ENCODE measurements around the gene CHST13. TPM values are rescaled to one million over a fixed set of nuclear protein-coding genes. Genes with fewer than 3 reads are reported as not detected.

CHST13 gene
- total and polyA plus RNA-seq, 7 donors = 0.25 to 0.66 (median 0.53) TPM; not detected in 3

- intact Hi-C loops (cut with DNase I) = no loop called here
- Histone ChIP-seq H3K4me3 (no peak overlapping the region), H3K27ac (no peak overlapping the region), H3K9me3 (no peaks in the 10 kb centered on the region), H3K4me1 (no peaks in the 10 kb centered on the region), H3K36me3 (no peaks in the 10 kb centered on the region), H3K27me3 (no peaks in the 10 kb centered on the region)
- no peak for DNase-seq
- TF ChIP-seq CTCF (IDR thresholded peaks at IDR 0.05) (no peak), POLR2A (IDR thresholded peaks at IDR 0.05) (no peak), EP300 (IDR thresholded peaks at IDR 0.05) (no peak), POLR2AphosphoS5 (IDR thresholded peaks at IDR 0.05) (no peak)
- WGBS, 2 donors = 75 to 90% methylated on average over 14 of the region's 14 CpGs
Measured at GRCh38 chr3:126493051-126493450, 30.9 kb upstream of the CHST13 start.

DNA sequence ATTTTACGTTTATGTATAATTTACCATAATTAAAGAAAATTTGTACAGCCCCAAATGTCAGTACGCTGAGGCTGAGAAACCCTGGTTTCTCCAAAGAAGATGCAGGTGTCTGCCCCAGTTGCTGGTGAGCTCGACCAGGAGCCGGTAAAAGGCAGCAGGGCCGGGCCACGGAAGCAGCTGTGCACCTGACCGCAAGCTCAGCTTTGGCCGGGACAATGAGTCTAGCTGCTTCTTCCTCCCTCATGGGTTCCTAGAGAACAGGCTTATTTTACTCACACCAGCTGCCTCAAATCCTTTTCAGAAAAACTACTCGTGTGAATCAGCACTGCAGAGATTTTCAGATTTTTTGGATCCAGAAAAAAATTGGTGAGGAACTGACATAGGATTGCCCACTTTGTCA, 30.2 kb upstream of the CHST13 start:
- Histone ChIP-seq H3K4me3 (no peak overlapping the region), H3K4me1 (no peaks in the 10 kb centered on the region), H3K27me3 (no peaks in the 10 kb centered on the region), H3K36me3 (no peaks in the 10 kb centered on the region), H3K27ac (no peak overlapping the region), H3K9me3 (no peaks in the 10 kb centered on the region)
- 69 to 80% methylated on average over 9 of the region's 9 CpGs for WGBS, 2 donors
- TF ChIP-seq EP300 (IDR thresholded peaks at IDR 0.05) = no peak
- TF ChIP-seq POLR2AphosphoS5 (IDR thresholded peaks at IDR 0.05) = no peak
- no peak for TF ChIP-seq POLR2A (IDR thresholded peaks at IDR 0.05)
- TF ChIP-seq CTCF (IDR thresholded peaks at IDR 0.05) = no peak
- intact Hi-C loops (cut with DNase I) = no loop called here
- DNase-seq = no peak

DNA sequence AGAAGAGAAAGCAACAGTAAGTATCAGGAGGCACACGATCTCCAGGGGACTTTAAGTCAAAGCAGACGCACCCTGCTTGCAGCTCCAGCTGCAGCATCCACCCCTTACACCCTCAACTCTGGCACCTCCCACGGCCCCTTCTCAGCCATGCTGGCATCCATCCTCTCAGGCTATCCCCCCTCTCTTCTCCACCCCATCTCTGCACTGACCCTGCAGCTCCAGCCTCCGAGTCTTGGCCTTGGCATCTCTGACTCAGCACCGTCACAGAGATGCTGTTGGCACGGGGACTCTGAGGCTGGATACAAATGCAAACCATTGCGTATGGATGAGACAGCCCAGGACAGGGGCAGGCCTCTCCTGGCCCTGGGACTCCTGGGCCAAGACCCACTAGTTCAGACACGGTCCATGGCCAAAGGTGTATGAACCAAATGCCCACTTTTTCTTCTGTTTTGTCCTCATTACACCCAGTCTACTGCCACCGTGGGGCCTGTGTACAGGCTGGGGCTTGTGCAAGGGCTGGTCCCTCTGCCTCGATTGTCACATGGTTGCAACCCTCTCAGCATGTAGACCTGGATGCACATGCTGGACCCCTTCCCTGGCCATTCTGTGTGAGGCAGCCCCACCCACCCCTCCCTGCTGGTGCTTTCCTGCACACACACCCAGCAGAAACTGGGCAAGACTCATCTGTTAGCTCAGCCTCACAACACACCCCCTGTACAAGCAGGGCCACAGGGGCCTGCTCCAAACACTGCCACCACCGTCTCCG, 29.6 kb upstream of the CHST13 start:
- Histone ChIP-seq H3K9me3 (no peaks in the 10 kb centered on the region), H3K4me1 (no peaks in the 10 kb centered on the region), H3K27me3 (no peaks in the 10 kb centered on the region), H3K36me3 (no peaks in the 10 kb centered on the region), H3K4me3 (no peak overlapping the region), H3K27ac (no peak overlapping the region)
- TF ChIP-seq EP300 (IDR thresholded peaks at IDR 0.05) (no peak), POLR2A (IDR thresholded peaks at IDR 0.05) (no peak)
- whole genome bisulfite sequencing, 2 donors = 57 to 69% methylated on average over 12 of the region's 12 CpGs
- no peak for DNase-seq
- intact Hi-C loops (cut with DNase I) = no loop called here

DNA sequence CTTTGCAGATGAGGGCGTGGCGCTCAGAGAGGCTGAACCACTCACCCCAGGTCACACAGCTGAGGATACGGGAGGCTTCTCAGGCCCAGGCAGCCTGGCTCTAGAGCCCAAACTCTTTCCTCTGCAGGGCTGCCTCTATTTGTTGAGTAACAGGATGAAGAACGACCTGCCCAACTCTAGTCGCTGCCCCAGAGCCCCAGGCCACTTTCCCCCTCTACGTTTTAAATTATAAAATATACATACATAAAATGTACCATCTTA, 29.1 kb upstream of the CHST13 start:
- no peaks in the 10 kb centered on the region for H3K4me1 ChIP-seq
- H3K27ac ChIP-seq = no peak overlapping the region
- intact Hi-C loops (cut with DNase I) = no loop called here
- no peak overlapping the region for H3K4me3 ChIP-seq
- H3K36me3 ChIP-seq = no peaks in the 10 kb centered on the region
- TF ChIP-seq POLR2AphosphoS5 (IDR thresholded peaks at IDR 0.05) = no peak
- TF ChIP-seq POLR2A (IDR thresholded peaks at IDR 0.05) = no peak
- no peak for TF ChIP-seq CTCF (IDR thresholded peaks at IDR 0.05)
- no peak for TF ChIP-seq EP300 (IDR thresholded peaks at IDR 0.05)
- no peaks in the 10 kb centered on the region for H3K9me3 ChIP-seq
- 84 to 88% methylated on average over 6 of the region's 6 CpGs for WGBS, 2 donors
- no peak for DNase-seq
- no peaks in the 10 kb centered on the region for H3K27me3 ChIP-seq

- Histone ChIP-seq H3K9me3 (no peaks in the 10 kb centered on the region), H3K36me3 (no peaks in the 10 kb centered on the region), H3K4me3 (no peak overlapping the region), H3K27me3 (no peaks in the 10 kb centered on the region), H3K27ac (no peak overlapping the region), H3K4me1 (no peaks in the 10 kb centered on the region)
- intact Hi-C loops (cut with DNase I) = no loop called here
- no peak for DNase-seq
- WGBS, 2 donors = 93 to 95% methylated on average over 8 of the region's 8 CpGs
- TF ChIP-seq CTCF (IDR thresholded peaks at IDR 0.05) (no peak), EP300 (IDR thresholded peaks at IDR 0.05) (no peak), POLR2A (IDR thresholded peaks at IDR 0.05) (no peak), POLR2AphosphoS5 (IDR thresholded peaks at IDR 0.05) (no peak)
Measured at GRCh38 chr3:126495786-126496185, 28.2 kb upstream of the CHST13 start.

Data from sigmoid colon (tissue), 7 donors.